ENCODE results near the gene NPR1. TPM values are rescaled to one million over a fixed set of nuclear protein-coding genes. Genes with fewer than 3 reads are reported as not detected.

Gene NPR1
- total RNA-seq, 2 donors from 2014 or later: not detected

DNA sequence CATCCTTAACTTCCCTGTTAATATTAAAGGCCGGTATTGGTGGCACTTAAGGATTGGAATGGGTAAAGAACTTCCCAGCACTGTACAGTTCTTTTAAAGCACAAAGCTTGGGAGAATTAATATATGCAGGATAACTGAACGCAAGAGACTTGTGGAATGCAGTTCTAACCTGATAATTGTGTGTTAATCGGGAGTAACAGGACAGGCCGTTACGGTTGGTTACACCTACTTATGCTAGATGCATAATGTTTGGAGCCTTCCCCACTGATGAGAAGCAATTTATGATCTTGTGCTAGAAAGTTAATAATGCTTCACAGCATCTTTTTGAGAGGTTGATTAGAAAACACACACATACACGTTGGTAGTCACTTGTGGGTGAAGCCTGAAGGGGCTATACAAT, 37.6 kb upstream of the NPR1 start:
- peaks cover 35 to 47% of the 10 kb centered on the region in 2 donors for H3K4me1 Mint-ChIP-seq (ENCODE audit: low read depth in 2 of 2)
- H3K27me3 Mint-ChIP-seq: no peaks in the 10 kb centered on the region
- DNase-seq (ENCODE audit: low spot score) (no peak), ATAC-seq (no peak)
- no peaks in the 10 kb centered on the region for H3K9me3 Mint-ChIP-seq
- H3K4me3 Mint-ChIP-seq: no peak overlapping the region
- peak overlapping the region in 1 of 2 donors; percentile 16 for H3K27ac Mint-ChIP-seq
- H3K36me3 Mint-ChIP-seq: peaks cover 54% of the 10 kb centered on the region

GRCh38 chr1:153642161-153642560, 36.3 kb upstream of the NPR1 start:
- H3K27ac Mint-ChIP-seq: peak overlapping the region in 1 of 2 donors; percentile 16
- H3K36me3 Mint-ChIP-seq: peaks cover 52% of the 10 kb centered on the region

GRCh38 chr1:153643100-153643499, 35.4 kb upstream of the NPR1 start:
- H3K27ac Mint-ChIP-seq: peak overlapping the region; percentile 29 to 34
- H3K4me3 Mint-ChIP-seq: no peak overlapping the region

More at GRCh38 chr1:153642161-153642560, 36.3 kb upstream of the NPR1 start:
- H3K27me3 Mint-ChIP-seq: no peaks in the 10 kb centered on the region
- peaks cover 41 to 53% of the 10 kb centered on the region in 2 donors for H3K4me1 Mint-ChIP-seq (ENCODE audit: low read depth in 2 of 2)
- H3K9me3 Mint-ChIP-seq: no peaks in the 10 kb centered on the region
- ATAC-seq (no peak), DNase-seq (ENCODE audit: low spot score) (no peak)
- H3K4me3 Mint-ChIP-seq: no peak overlapping the region

GRCh38 chr1:153643816-153644215, 34.7 kb upstream of the NPR1 start:
- no peaks in the 10 kb centered on the region for H3K9me3 Mint-ChIP-seq
- H3K27ac Mint-ChIP-seq: peak overlapping the region; percentile 29 to 34
- H3K4me3 Mint-ChIP-seq: no peak overlapping the region
- ATAC-seq (no peak), DNase-seq (ENCODE audit: low spot score) (no peak)
- peaks cover 43% of the 10 kb centered on the region for H3K36me3 Mint-ChIP-seq
- peaks cover 42 to 51% of the 10 kb centered on the region in 2 donors for H3K4me1 Mint-ChIP-seq (ENCODE audit: low read depth in 2 of 2)
- no peaks in the 10 kb centered on the region for H3K27me3 Mint-ChIP-seq

More at GRCh38 chr1:153643100-153643499, 35.4 kb upstream of the NPR1 start:
- DNase-seq (ENCODE audit: low spot score) (no peak), ATAC-seq (no peak)
- Mint-ChIP-seq H3K4me1 (ENCODE audit: low read depth in 2 of 2) (peaks cover 42 to 51% of the 10 kb centered on the region in 2 donors), H3K36me3 (peaks cover 44% of the 10 kb centered on the region), H3K27me3 (no peaks in the 10 kb centered on the region), H3K9me3 (no peaks in the 10 kb centered on the region)

DNA sequence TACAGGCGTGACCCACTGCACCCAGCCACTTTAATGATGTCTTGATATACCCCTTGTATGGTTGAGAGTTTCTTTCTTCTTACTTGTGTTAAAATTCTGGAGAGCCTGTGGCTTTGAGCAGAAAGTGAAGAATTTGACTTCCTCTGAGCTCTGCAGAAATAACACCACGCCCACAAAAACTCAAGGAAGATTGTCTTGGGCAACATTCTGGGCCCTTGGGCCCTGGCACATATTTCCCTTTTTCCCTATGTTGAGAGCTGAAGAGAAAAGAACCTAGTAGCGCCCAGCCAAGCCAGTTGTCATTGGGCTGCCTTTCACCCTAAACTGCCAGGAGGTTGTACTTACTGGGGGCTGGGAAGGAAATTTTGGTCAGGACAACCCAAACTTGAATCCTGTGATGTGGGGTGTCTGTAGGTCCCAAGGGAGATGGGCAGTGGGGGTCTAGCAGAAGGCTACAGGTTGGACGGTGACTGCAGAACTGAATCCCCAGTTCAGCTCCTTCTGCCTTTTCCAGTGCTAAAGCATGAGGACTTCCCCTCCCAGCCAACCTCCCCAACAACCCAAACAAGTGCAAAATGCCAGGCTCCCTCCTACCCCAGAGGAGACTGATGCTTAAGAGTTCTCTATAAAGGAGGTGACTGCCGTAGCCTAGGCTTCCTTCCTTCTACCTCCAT, 31.7 kb upstream of the NPR1 start:
- DNase-seq (ENCODE audit: low spot score) (no peak), ATAC-seq (no peak)
- Mint-ChIP-seq H3K36me3 (peaks cover 33% of the 10 kb centered on the region), H3K9me3 (no peaks in the 10 kb centered on the region), H3K4me3 (peak overlapping the region; percentile 20), H3K4me1 (ENCODE audit: low read depth in 2 of 2) (peaks cover 47 to 50% of the 10 kb centered on the region in 2 donors), H3K27me3 (no peaks in the 10 kb centered on the region), H3K27ac (peak overlapping the region; percentile 59 to 87)

- Mint-ChIP-seq H3K9me3 (no peaks in the 10 kb centered on the region), H3K27me3 (no peaks in the 10 kb centered on the region), H3K36me3 (peaks cover 30% of the 10 kb centered on the region), H3K4me3 (no peak overlapping the region), H3K4me1 (ENCODE audit: low read depth in 2 of 2) (peaks cover 46 to 47% of the 10 kb centered on the region in 2 donors), H3K27ac (peak overlapping the region; percentile 59 to 87)
- DNase-seq (ENCODE audit: low spot score) (no peak), ATAC-seq (no peak)
Observed at GRCh38 chr1:153647346-153647714, 31.2 kb upstream of the NPR1 start.

DNA sequence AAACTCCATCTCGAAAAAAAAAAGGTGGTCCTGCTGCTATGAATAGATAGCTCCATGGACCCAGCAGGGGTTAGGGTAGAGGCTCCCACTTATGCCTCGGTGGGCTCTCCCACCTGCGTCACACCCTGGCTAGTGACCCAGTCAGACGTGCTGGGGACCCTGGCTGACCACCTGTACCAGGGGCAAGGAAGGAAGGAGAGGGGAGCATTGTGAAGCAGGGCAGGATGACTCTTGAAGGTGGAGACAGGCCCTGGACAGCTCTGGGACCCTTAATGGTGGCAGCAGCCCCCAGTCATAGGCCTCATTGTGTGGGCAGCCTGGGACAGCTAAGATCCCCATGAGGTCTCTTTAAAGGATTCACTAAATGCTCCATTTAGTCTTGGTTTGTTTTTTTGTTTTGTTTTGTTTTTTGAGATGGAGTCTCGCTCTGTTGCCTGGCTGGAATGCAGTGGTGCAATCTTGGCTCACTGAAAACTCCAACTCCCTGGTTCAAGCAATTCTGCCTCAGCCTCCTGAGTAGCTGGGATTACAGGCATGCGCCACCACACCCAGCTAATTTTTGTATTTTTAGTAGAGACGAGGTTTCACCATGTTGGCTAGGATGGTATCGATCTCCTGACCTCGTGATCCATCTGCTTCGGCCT, 30.4 kb upstream of the NPR1 start:
- Mint-ChIP-seq H3K9me3 (no peaks in the 10 kb centered on the region), H3K27me3 (no peaks in the 10 kb centered on the region), H3K4me3 (no peak overlapping the region), H3K4me1 (ENCODE audit: low read depth in 2 of 2) (peaks cover 40 to 44% of the 10 kb centered on the region in 2 donors), H3K27ac (no peak overlapping the region), H3K36me3 (peaks cover 26% of the 10 kb centered on the region)
- ATAC-seq (no peak), DNase-seq (ENCODE audit: low spot score) (no peak)

- Mint-ChIP-seq H3K27ac (peak overlapping the region; percentile 48 to 84), H3K4me3 (no peak overlapping the region), H3K36me3 (peaks cover 14% of the 10 kb centered on the region), H3K4me1 (ENCODE audit: low read depth in 2 of 2) (peaks cover 31 to 35% of the 10 kb centered on the region in 2 donors), H3K9me3 (no peaks in the 10 kb centered on the region), H3K27me3 (no peaks in the 10 kb centered on the region)
- ATAC-seq (peak in 1 of 2 donors; percentile 24), DNase-seq (ENCODE audit: low spot score) (no peak)
Observed at GRCh38 chr1:153649137-153649862, 29.2 kb upstream of the NPR1 start.

- Mint-ChIP-seq H3K27me3 (no peaks in the 10 kb centered on the region), H3K36me3 (peaks cover 10% of the 10 kb centered on the region), H3K27ac (peak overlapping the region; percentile 48 to 84), H3K4me1 (ENCODE audit: low read depth in 2 of 2) (peaks cover 31 to 33% of the 10 kb centered on the region in 2 donors), H3K4me3 (no peak overlapping the region), H3K9me3 (no peaks in the 10 kb centered on the region)
- DNase-seq (ENCODE audit: low spot score) (no peak), ATAC-seq (peak in 1 of 2 donors; percentile 24)
Observed at GRCh38 chr1:153649863-153650235, 28.6 kb upstream of the NPR1 start.

DNA sequence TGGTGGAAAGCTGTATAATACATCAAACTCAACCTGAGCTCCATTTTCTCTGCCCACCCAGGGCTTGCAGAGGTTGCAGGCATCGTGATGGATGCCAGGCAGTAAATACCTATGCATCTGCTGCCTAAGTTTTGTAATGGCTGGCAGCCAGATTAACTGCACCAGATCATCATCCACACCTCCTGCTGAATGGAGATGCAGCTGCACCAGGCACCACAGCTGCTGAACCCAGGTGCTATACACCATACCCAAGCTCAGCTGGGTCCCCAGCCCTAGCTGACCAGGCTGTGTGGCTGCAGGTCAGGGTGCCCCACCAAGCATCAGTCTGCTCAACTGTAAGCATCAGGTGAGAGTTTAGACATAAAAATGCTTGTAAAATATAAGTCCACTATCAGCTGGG, 26.7 kb upstream of the NPR1 start:
- ATAC-seq (no peak), DNase-seq (ENCODE audit: low spot score) (no peak)
- Mint-ChIP-seq H3K27ac (no peak overlapping the region), H3K36me3 (no peaks in the 10 kb centered on the region), H3K27me3 (no peaks in the 10 kb centered on the region), H3K9me3 (no peaks in the 10 kb centered on the region), H3K4me3 (no peak overlapping the region), H3K4me1 (ENCODE audit: low read depth in 2 of 2) (peaks cover 15 to 20% of the 10 kb centered on the region in 2 donors)

- no peak for ATAC-seq
- Mint-ChIP-seq H3K4me1 (ENCODE audit: low read depth in 2 of 2) (peaks cover 6 to 11% of the 10 kb centered on the region in 2 donors), H3K27me3 (no peaks in the 10 kb centered on the region), H3K4me3 (no peak overlapping the region), H3K9me3 (no peaks in the 10 kb centered on the region), H3K36me3 (no peaks in the 10 kb centered on the region), H3K27ac (no peak overlapping the region)
- DNase-seq (ENCODE audit: low spot score): no peak
Observed at GRCh38 chr1:153652805-153653500, 25.5 kb upstream of the NPR1 start.

DNA sequence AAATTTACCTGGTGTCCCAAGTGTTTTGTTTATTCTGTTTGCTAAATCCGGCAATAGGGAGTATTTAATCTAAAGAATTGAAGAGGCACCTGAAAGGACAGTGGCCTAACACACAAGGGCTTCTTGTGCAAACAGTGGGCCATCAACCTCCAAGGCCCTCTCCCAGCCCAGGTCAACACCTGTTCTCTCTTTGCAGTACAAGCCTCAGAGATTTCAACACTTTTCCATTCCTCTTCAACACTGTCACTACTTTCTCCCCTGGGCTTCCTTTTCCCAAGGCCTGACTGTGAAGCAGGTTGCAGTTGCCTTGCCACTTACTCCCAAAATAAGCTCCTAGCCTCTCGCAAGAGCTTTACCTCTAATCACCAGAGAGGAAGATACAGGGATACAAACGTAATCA, 23.2 kb upstream of the NPR1 start:
- Mint-ChIP-seq H3K27me3 (no peaks in the 10 kb centered on the region), H3K27ac (no peak overlapping the region), H3K36me3 (no peaks in the 10 kb centered on the region), H3K4me3 (no peak overlapping the region), H3K4me1 (ENCODE audit: low read depth in 2 of 2) (peaks cover 5 to 13% of the 10 kb centered on the region in 2 donors), H3K9me3 (no peaks in the 10 kb centered on the region)
- DNase-seq (ENCODE audit: low spot score): no peak
- ATAC-seq: no peak

DNA sequence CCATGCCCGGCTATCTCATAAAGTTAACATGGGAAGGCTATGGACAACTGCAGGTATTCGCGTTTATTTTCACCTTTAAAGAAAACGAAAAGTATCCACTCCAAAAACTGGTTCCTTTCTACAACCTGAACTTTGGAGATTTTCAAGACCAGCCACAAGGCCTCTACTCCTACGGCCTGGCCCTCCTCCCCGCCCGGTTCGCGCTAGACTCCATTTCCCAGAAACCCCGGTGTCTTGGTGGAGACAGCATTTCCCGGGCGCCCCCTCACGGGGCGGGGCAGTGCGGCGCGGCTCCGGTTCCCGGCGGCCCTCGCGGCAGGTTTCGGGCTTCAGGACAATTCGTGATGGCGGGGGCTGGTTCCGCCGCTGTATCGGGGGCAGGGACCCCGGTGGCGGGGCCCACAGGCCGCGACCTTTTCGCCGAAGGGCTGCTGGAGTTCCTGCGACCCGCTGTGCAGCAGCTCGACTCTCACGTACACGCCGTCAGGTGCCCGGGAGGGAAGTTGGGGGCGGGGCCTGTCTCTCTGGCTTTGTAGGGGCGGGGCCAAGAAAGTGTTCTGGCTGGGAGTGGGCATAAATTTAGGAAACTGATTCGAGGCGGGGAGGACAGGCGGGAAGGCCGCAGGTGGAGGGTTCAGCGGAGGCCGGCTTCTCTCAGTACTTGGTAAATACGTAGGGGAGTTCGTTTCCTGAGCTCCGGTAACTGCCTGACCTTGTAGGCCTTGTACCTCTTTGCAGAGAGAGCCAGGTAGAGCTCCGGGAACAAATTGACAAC, 19.9 kb upstream of the NPR1 start, which contains the start of gene SNAPIN:
Gene SNAPIN, plus strand, starts transcription at position 304 of the 775 bp plus-strand sequence. Its CDS starts 41 bp downstream, at position 345.
- DNase-seq (ENCODE audit: low spot score): peak; percentile 94
- peak; percentile 98 to 99 for ATAC-seq
- Mint-ChIP-seq H3K4me3 (peak within 1 kb of the TSS; percentile 89), H3K27me3 (no peaks in the 10 kb centered on the region), H3K4me1 (ENCODE audit: low read depth in 2 of 2) (peaks cover 5 to 17% of the 10 kb centered on the region in 2 donors), H3K36me3 (peaks cover 19% of the 10 kb centered on the region), H3K27ac (peak within 1 kb of the TSS; percentile 76 to 90), H3K9me3 (no peaks in the 10 kb centered on the region)

All from natural killer cell treated with Interleukin-12 subunit alpha and Interleukin-12 subunit beta and Interleukin-15 and Interleukin-18, amount 100 ng/mL, for 72 hours (primary cell).